ENCODE measurements around the gene MSL1.

Gene MSL1

GRCh38 chr17:40174514-40174913 lies 52.7 kb downstream of the MSL1 start:
- no peak for DNase-seq (ENCODE audit: low spot score)

DNA sequence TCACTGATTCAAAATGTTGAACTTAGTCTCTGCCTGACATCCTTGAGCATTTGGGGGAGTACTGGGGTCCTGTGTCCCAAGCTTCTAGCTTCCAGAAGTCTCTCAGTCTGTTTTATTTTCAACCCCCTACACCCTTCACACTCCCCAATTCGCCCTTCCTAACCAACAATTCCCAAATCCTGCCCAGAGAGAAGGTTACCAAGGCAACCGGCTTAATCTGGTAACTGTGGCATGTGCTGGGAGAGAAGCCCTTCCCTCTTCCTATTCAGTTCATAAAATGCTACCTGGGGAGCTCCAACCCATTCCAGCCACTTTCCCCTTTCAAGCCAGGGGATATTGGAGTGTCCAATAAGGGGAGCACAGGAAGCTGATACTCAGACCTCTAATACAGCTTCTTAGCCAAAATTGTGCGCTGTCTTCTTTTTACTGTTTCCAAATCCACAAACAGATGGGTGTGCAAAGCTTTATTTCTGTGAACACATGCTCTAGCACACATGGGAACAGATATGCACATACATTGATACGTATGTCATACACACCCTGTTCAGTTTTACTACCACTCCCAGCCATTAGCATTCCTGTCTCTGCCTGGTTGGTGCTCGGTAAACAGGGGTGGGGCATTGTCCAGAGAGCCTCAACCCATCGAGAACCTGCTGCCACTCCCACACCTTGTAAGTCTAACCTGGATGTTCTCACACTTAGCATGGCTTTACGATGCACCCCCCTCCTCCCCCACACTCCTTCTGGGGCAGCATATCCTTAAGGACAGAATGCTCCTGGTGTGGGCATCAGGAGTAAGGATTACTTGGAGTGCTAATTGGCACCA lies 54.4 kb downstream of the MSL1 start:
- no peak for DNase-seq (ENCODE audit: low spot score)

- no peak for DNase-seq (ENCODE audit: low spot score)
Observed at GRCh38 chr17:40176754-40177110, 55.0 kb downstream of the MSL1 start.

DNA sequence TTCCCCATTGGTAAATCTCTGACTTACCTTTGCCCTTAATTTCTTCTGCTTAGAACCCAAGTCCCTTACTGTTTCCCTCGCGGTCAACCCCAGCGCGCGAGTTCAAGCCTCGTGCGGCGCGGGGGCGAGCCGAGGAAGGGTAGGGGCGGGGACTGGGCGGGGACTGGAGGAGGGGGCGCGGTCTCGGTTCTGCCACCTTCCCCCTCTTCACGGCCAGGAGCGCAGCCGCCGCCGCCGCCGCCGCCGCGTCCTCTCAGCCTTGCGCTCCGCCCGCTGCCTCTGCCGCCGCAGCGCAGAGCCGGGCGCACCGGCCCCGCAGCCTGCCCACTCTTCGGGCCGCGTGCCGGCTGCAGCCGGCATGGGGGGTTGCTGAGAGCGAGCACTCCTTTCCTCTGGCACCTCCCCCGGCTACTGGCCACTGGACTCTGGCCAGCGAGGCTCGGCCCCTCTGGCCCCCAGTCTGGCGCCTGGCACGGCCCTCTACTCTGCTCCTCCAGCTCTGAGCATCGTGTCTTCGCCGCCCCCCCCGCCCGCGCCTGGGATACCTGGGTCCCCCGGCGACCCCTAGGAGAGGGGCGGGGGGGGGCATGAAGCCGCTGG lies 55.6 kb downstream of the MSL1 start, which contains the start of gene RAPGEFL1:
TSS of gene RAPGEFL1 (plus strand) at position 196 of the 600 bp plus-strand sequence. CDS start at position 588, 392 bp downstream.
- no peak for DNase-seq (ENCODE audit: low spot score)

GRCh38 chr17:40178021-40178601 lies 56.3 kb downstream of the MSL1 start:
- DNase-seq (ENCODE audit: low spot score): no peak

- DNase-seq (ENCODE audit: low spot score): no peak
Observed at GRCh38 chr17:40178660-40179059, 56.9 kb downstream of the MSL1 start.

DNA sequence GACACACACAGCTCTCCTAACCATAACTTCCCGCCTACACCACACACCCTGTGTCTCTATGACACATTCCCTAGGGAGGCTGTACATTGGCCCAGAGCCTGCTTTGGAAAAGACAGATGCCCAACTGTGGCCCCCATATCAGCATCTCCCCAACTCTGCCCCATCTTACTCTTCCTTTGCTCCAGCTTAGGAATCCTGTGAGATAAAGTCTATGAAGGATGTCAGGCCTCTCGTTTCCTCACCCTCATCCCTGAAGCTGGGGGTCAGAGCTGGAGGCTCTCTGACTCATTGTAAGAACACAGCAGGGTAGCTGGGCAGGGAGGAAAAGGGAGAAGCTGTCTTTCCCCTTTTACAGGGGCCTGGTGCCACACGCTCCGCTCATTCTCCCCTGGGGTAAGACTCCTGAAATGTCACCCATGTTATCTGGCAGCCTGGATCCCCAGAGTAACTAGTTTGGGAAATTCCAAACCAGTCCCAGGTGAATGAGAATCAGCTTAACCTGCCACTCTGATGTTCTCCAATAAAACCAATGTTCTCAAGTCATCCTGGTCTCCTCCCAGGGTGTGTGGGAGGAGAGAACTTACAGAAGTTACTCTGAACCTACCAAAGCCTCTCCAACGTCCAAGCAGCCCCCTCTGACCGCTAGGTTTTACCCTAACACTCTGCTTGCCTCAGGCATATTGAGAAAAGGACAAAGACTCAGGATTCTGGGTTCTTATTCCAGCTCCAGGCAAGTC lies 58.3 kb downstream of the MSL1 start:
- DNase-seq (ENCODE audit: low spot score): no peak

DNA sequence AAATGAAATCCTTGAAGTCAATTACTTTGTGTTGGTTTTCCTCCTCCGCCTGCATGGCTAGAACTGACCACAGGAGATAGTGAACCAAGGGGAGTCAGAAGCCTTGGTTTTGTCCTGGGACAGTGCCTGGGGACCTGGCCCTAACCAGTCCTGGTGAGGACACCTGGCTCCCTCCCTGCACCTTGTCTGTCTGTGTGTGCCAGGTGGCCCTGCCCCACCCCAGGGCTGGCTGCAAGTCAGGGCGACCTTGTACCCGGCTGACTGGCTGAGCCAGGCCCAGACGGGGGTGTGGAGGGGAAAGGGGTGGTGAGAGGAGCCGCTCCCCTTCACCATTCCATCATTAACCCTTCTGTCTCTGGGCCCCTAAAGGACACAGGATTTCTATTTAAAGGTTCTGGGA lies 58.9 kb downstream of the MSL1 start:
- no peak for DNase-seq (ENCODE audit: low spot score)

DNA sequence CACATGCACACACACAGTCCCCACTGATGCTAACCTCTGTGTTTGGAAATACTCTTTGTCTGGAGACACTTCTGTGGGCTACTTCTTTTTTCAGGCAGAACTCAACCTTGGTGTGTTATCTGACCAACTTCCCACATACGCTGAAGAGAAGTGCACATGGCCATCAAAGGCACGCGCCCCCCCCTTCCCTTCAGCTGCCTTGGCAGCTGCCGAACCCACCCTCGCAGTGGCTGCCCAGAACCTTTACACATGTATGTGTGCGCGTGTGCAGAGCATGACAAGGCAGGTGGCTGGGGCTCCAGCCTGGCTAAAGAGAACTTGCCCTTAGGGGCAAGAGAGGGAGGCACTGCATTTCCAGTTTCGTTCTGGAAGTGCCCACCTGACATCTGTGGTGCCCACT lies 59.4 kb downstream of the MSL1 start:
- no peak for DNase-seq (ENCODE audit: low spot score)

GRCh38 chr17:40182606-40183005 lies 60.8 kb downstream of the MSL1 start:
- no peak for DNase-seq (ENCODE audit: low spot score)

Data from hematopoietic multipotent progenitor cell treated with erythropoietin and hydrocortisone succinate and interleukin-3 and kit ligand, for 17 days (in vitro differentiated cells).